Endothelial cell of umbilical vein (primary cell): Measurements from ENCODE around the gene DLL3. TPM values are rescaled to one million over a fixed set of nuclear protein-coding genes. Genes with fewer than 3 reads are reported as not detected.

ENCODE experiments used
- BruUV-seq: library from RNA; stranded (reverse); fragments of 400-500 nt; replicated peaks from 2 replicates; lab custom pipeline; 2021; lab: Mats Ljungman, UMichigan
- CTCF ChIA-PET: fragments of 300-600, 350-600 bp; sonication (Branson Sonifier 250); formaldehyde crosslinking; loops from one replicate; lab custom pipeline; 2021; ENCODE audit warnings: antibody characterized with exemption, inconsistent platforms; lab: Charles Lee
- POLR2A ChIA-PET: fragments of 300-600, 350-600 bp; sonication (Branson Sonifier 250); formaldehyde crosslinking; loops from one replicate; lab custom pipeline; 2021; ENCODE audit warnings: antibody characterized with exemption, inconsistent platforms; lab: Charles Lee
- DNase-seq: peaks from one replicate; pipeline ENCODE4 v3.0.0-alpha.2; 2011; ENCODE audit warnings: low read depth, low spot score
- FAIRE-seq: peaks from 2 replicates; lab custom pipeline; 2011; peaks lifted over from hg19 to GRCh38; lab: Jason Lieb, UNC
- H2AFZ ChIP-seq: 2 replicates; pipeline ENCODE4 v1.6.0; 2012; ENCODE audit warnings: low read depth, low read length, control low read depth, inconsistent platforms
- H3K27ac ChIP-seq: 2 replicates; pipeline ENCODE4 v1.5.1; 2011; ENCODE audit warnings: low read depth, mild to moderate bottlenecking, control low read depth, low read length, moderate library complexity; ENCODE audit not compliant: insufficient read depth
- H3K27me3 ChIP-seq, 2 experiments: 2 replicates each; pipeline versions ENCODE4 v1.6.0 to v1.6.1; 2011; ENCODE audit warnings: low read length in 2 of 2, mixed read lengths in 1 of 2; ENCODE audit not compliant: control insufficient read depth in 2 of 2, insufficient read depth in 2 of 2
- H3K36me3 ChIP-seq, 2 experiments: 2 replicates in 1 of 2; 3 replicates in 1 of 2; pipeline ENCODE4 v1.5.1; 2011; ENCODE audit warnings: low read length in 2 of 2, mild to moderate bottlenecking in 1 of 2, moderate library complexity in 1 of 2; ENCODE audit not compliant: control insufficient read depth in 2 of 2, insufficient read depth in 2 of 2; ENCODE audit errors: extremely low read depth in 1 of 2
- H3K4me1 ChIP-seq: 3 replicates; pipeline ENCODE4 v1.5.1; 2011; ENCODE audit warnings: mild to moderate bottlenecking, low read length; ENCODE audit not compliant: control insufficient read depth, insufficient read depth; ENCODE audit errors: extremely low read depth
- H3K4me2 ChIP-seq: 2 replicates; pipeline ENCODE4 v1.6.1; 2011; ENCODE audit warnings: low read length, control low read depth, mixed read lengths; ENCODE audit not compliant: insufficient read depth
- H3K4me3 ChIP-seq, 3 experiments: fragments of 200-600 bp in 1 of 3; sonication (generic), shearing (Covaris generic) in 1 of 3; replicated peaks in 1 of 3; 2 replicates each; pipeline ENCODE4 v1.5.1; 2011 to 2016; ENCODE audit warnings: control low read depth in 3 of 3, low read length in 3 of 3, mild to moderate bottlenecking in 2 of 3, inconsistent platforms in 1 of 3, low read depth in 1 of 3, moderate library complexity in 1 of 3; ENCODE audit not compliant: insufficient read depth in 1 of 3
- H3K79me2 ChIP-seq: 2 replicates; pipeline ENCODE4 v1.6.0; 2012; ENCODE audit warnings: low read length, inconsistent platforms; ENCODE audit not compliant: control insufficient read depth, insufficient read depth
- H3K9ac ChIP-seq: replicated peaks from 2 replicates; pipeline ENCODE3; 2011; ENCODE audit warnings: low read length, control low read depth; ENCODE audit not compliant: insufficient read depth; ENCODE audit errors: extremely low read depth
- H3K9me1 ChIP-seq: replicated peaks from 3 replicates; pipeline ENCODE4 v1.6.0; 2011; ENCODE audit warnings: mild to moderate bottlenecking, low read length; ENCODE audit not compliant: control insufficient read depth, insufficient read depth; ENCODE audit errors: extremely low read depth
- H3K9me3 ChIP-seq: replicated peaks from 2 replicates; pipeline ENCODE4 v1.5.1; 2012; ENCODE audit warnings: low read length, inconsistent platforms; ENCODE audit not compliant: control insufficient read depth, insufficient read depth
- H4K20me1 ChIP-seq: replicated peaks from 2 replicates; pipeline ENCODE3; 2011; ENCODE audit warnings: mild to moderate bottlenecking, low read length; ENCODE audit not compliant: control insufficient read depth, insufficient read depth; ENCODE audit errors: extremely low read depth
- CTCF ChIP-seq, 2 donors: IDR thresholded peaks; 1 replicate in 1 of 2; 2 replicates in 1 of 2; pipeline ENCODE4 v1.5.1; 2011; ENCODE audit warnings: low read length in 2 of 2, mild to moderate bottlenecking in 2 of 2, moderate library complexity in 2 of 2, control low read depth in 1 of 2, inconsistent platforms in 1 of 2, low read depth in 1 of 2; ENCODE audit not compliant: insufficient read depth in 1 of 2; ENCODE audit errors: extremely low read depth in 1 of 2
- EZH2 ChIP-seq: IDR thresholded peaks from 2 replicates; pipeline ENCODE4 v1.6.1; 2012; ENCODE audit warnings: borderline replicate concordance, low read depth, mild to moderate bottlenecking, moderate library complexity, low read length, inconsistent platforms; ENCODE audit not compliant: severe bottlenecking
- FOS ChIP-seq: IDR thresholded peaks from 2 replicates; pipeline ENCODE4 v1.6.1; 2011; ENCODE audit warnings: mild to moderate bottlenecking, low read length, moderate library complexity, borderline replicate concordance; ENCODE audit not compliant: insufficient read depth
- GATA2 ChIP-seq: IDR thresholded peaks from 2 replicates; pipeline ENCODE4 v1.7.0; 2011; ENCODE audit warnings: low read depth, mild to moderate bottlenecking, moderate library complexity, mixed read lengths, low read length; ENCODE audit not compliant: insufficient read length, insufficient read depth
- JUN ChIP-seq: IDR thresholded peaks from 2 replicates; pipeline ENCODE4 v1.6.1; 2011; ENCODE audit warnings: borderline replicate concordance, low read depth; ENCODE audit not compliant: insufficient read length, insufficient read depth
- MAX ChIP-seq: IDR thresholded peaks from 2 replicates; pipeline ENCODE4 v1.6.1; 2011; ENCODE audit not compliant: insufficient read depth, insufficient read length
- MYC ChIP-seq: IDR thresholded peaks from one replicate; pipeline ENCODE4 v1.6.1; 2011; ENCODE audit warnings: mild to moderate bottlenecking, low read depth, low read length
- POLR2A ChIP-seq: IDR thresholded peaks from 2 replicates; pipeline ENCODE4 v1.6.1; 2012; ENCODE audit warnings: low read depth, mild to moderate bottlenecking, control low read depth, low read length
- POLR2AphosphoS5 ChIP-seq: IDR thresholded peaks from 2 replicates; pipeline ENCODE4 v1.6.1; 2012; ENCODE audit warnings: low read depth, mild to moderate bottlenecking, control low read depth, low read length, moderate library complexity; ENCODE audit not compliant: insufficient read depth
- dilution Hi-C: fragments of 300-500 bp; cut with MboI; formaldehyde crosslinking; loops from one replicate; pipeline ENCODE4 v1.15.0; 2019; ENCODE audit warnings: low sequenced_read_pairs; ENCODE audit not compliant: extremely low pct_ligation_motif_present
- intact Hi-C: fragments of 100-400 bp; cut with micrococcal nuclease; formaldehyde crosslinking; loops from one replicate; pipeline ENCODE4 v1.10.0; 2022
- polyA plus RNA-seq, 4 experiments: library from polyadenylated mRNA; depleted of rRNA in 3 of 4; stranded (reverse) in 3 of 4; unstranded in 1 of 4; fragments of >200 nt; gene quantifications; 2 replicates each; pipeline versions ENCODE4 v1.2.1 to v1.2.3, GENCODE V29; 2011 to 2012; ENCODE audit warnings: missing spikeins in 1 of 4
- total RNA-seq: library from RNA; stranded (reverse); gene quantifications from 2 replicates; pipeline ENCODE4 v1.2.3, GENCODE V29; 2021

Gene DLL3
- total and polyA plus RNA-seq, 2 donors (not counting 3 experiments of a cell fraction or from before 2014, with no cell fraction given): 0.40 to 0.73 TPM

DNA sequence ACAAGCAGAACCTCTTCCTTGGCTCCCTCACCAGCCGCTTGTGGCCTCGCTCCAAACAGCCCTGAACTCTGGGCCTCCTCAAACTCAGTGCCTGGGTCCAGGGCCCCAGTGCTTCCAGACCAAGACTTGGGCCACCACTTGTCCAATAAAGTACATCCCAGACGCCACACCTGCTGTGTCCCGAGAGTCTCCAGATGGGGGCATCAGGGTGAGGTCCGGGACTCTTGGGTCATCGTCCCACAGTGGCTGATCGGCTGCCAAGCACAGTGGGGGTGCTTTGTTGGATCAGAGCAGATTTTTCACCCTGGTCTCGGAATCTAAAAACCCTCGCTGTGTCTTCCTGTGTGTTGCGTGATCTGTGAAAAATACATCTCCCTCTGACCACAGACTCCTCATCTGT, 9.0 kb upstream of the DLL3 start:
- Histone ChIP-seq H3K4me3 (no peak overlapping the region), H3K27me3 (no peaks in the 10 kb centered on the region), H3K9ac (no peak overlapping the region), H3K36me3 (peaks cover 9 to 37% of the 10 kb centered on the region in 2 experiments), H3K4me2 (no peak overlapping the region), H3K79me2 (no peaks in the 10 kb centered on the region), H2AFZ (no peak overlapping the region), H3K27ac (no peak overlapping the region), H3K9me3 (no peaks in the 10 kb centered on the region), H3K9me1 (no peaks in the 10 kb centered on the region), H3K4me1 (no peaks in the 10 kb centered on the region), H4K20me1 (no peaks in the 10 kb centered on the region)
- no peak for FAIRE-seq
- BruUV-seq: no TSS peak
- DNase-seq: no peak
- no peak for TF ChIP-seq POLR2A
- no peak for TF ChIP-seq FOS
- TF ChIP-seq GATA2: no peak
- TF ChIP-seq EZH2: no peak
- TF ChIP-seq POLR2AphosphoS5: no peak
- ChIA-PET CTCF (interaction anchor here (1.2 kb wide), 1 partner anchor 16 kb away, joined by 6 read pairs; no protein-coding TSS in a partner anchor), POLR2A (no interaction called here)
- dilution Hi-C loops: no loop called here
- intact Hi-C loops: no loop called here

- FAIRE-seq: no peak
Measured at GRCh38 chr19:39492225-39492624, 6.5 kb upstream of the DLL3 start.

More at GRCh38 chr19:39492225-39492624, 6.5 kb upstream of the DLL3 start:
- H3K9me3 ChIP-seq: no peaks in the 10 kb centered on the region
- H3K4me1 ChIP-seq: no peaks in the 10 kb centered on the region
- H3K79me2 ChIP-seq: no peaks in the 10 kb centered on the region
- H2AFZ ChIP-seq: no peak overlapping the region
- no peak overlapping the region for H3K27ac ChIP-seq
- intact Hi-C loops: no loop called here
- H3K9me1 ChIP-seq: no peaks in the 10 kb centered on the region
- no peak overlapping the region for H3K9ac ChIP-seq
- DNase-seq: no peak
- TF ChIP-seq FOS: no peak
- TF ChIP-seq MAX: no peak
- no peak for TF ChIP-seq EZH2
- no peak for TF ChIP-seq MYC
- TF ChIP-seq GATA2: no peak
- no peak for TF ChIP-seq JUN
- no peak for TF ChIP-seq POLR2AphosphoS5
- TF ChIP-seq CTCF (IDR thresholded peaks at IDR 0.05; ENCODE audit: extremely low read depth in 1 of 2, insufficient read depth in 1 of 2, low read depth in 1 of 2, low read length in 2 of 2): no peak
- ChIA-PET CTCF (interaction anchor here (0.6 kb wide), 1 partner anchor 11 kb away, joined by 4 read pairs; no protein-coding TSS in a partner anchor), POLR2A (no interaction called here)
- no peak overlapping the region for H3K4me2 ChIP-seq
- dilution Hi-C loops: no loop called here
- H3K27me3 ChIP-seq: no peaks in the 10 kb centered on the region
- H3K4me3 ChIP-seq: no peak overlapping the region
- peaks cover 9 to 23% of the 10 kb centered on the region in 2 experiments for H3K36me3 ChIP-seq
- BruUV-seq: no TSS peak
- H4K20me1 ChIP-seq: no peaks in the 10 kb centered on the region
